Measurements from ENCODE around the gene PLCL2. TPM values are rescaled to one million over a fixed set of nuclear protein-coding genes. Genes with fewer than 3 reads are reported as not detected.

The PLCL2 gene
- 6.4 and 6.6 TPM in 2 replicates for total RNA-seq

GRCh38 chr3:16884748-16885592 is at the start of gene PLCL2:
Gene PLCL2, plus strand, starts transcription at chr3:16884955. Its CDS starts 85 bp downstream, at chr3:16885040.

